HepG2 (cell line): Measurements from ENCODE around the gene DZANK1. TPM values are rescaled to one million over a fixed set of nuclear protein-coding genes. Genes with fewer than 3 reads are reported as not detected.

Experiments
- AKAP8 ChIP-seq: sonication (generic); formaldehyde crosslinking; IDR thresholded peaks from 2 replicates; pipeline ENCODE4 v1.5.1; 2020; ENCODE audit warnings: mild to moderate bottlenecking, missing genetic modification reagents
- HDAC2 ChIP-seq: sonication (generic); formaldehyde crosslinking; IDR thresholded peaks from 2 replicates; pipeline ENCODE4 v1.4.0; 2020; ENCODE audit warnings: missing genetic modification reagents
- HNF4A ChIP-seq: sonication (generic); formaldehyde crosslinking; IDR thresholded peaks from 2 replicates; pipeline ENCODE4 v1.4.0; 2020; ENCODE audit warnings: missing genetic modification reagents
- KLF16 ChIP-seq, 2 experiments: sonication (generic) in 1 of 2; formaldehyde crosslinking in 1 of 2; IDR thresholded peaks; 2 replicates each; pipeline versions ENCODE4 v1.6.1 to v1.8.0; 2016 to 2023; ENCODE audit warnings: missing genetic modification reagents in 2 of 2, missing compliant biosample characterization in 1 of 2
- PAX8 ChIP-seq: sonication (generic); formaldehyde crosslinking; IDR thresholded peaks from 2 replicates; pipeline ENCODE4 v1.8.0; 2022; ENCODE audit warnings: mild to moderate bottlenecking, missing genetic modification reagents, borderline replicate concordance
- SMAD3 ChIP-seq: sonication (generic); formaldehyde crosslinking; IDR thresholded peaks from 2 replicates; pipeline ENCODE4 v1.4.0; 2020; ENCODE audit warnings: missing genetic modification reagents
- TCF12 ChIP-seq, 2 experiments: fragments of 450-650 bp in 1 of 2; sonication (generic) in 1 of 2; formaldehyde crosslinking in 1 of 2; IDR thresholded peaks; 2 replicates each; pipeline versions ENCODE4 v1.6.1 to v1.8.0; 2017 to 2022; ENCODE audit warnings: antibody characterized with exemption in 1 of 2, mild to moderate bottlenecking in 1 of 2, missing genetic modification reagents in 1 of 2, moderate library complexity in 1 of 2
- ZFAT ChIP-seq: sonication (generic); formaldehyde crosslinking; conservative IDR thresholded peaks from 2 replicates; pipeline ENCODE4 v1.8.1; 2023; ENCODE audit warnings: missing genetic modification reagents, inconsistent platforms
- ZMYM4 ChIP-seq: sonication (generic); formaldehyde crosslinking; IDR thresholded peaks from 2 replicates; pipeline ENCODE4 v1.8.1; 2023; ENCODE audit warnings: mild to moderate bottlenecking, missing genetic modification reagents
- ZNF10 ChIP-seq: sonication (generic); formaldehyde crosslinking; IDR thresholded peaks from 2 replicates; pipeline ENCODE4 v1.4.0; 2020; ENCODE audit warnings: mild to moderate bottlenecking, low read depth, missing genetic modification reagents, borderline replicate concordance
- ZNF350 ChIP-seq: sonication (generic); formaldehyde crosslinking; IDR thresholded peaks from 2 replicates; pipeline ENCODE4 v1.4.0; 2020; ENCODE audit warnings: mild to moderate bottlenecking, low read depth, missing genetic modification reagents, borderline replicate concordance
- ZNF543 ChIP-seq: sonication (generic); formaldehyde crosslinking; IDR thresholded peaks from 2 replicates; pipeline ENCODE4 v1.4.0; 2020; ENCODE audit warnings: mild to moderate bottlenecking, missing genetic modification reagents
- ZNF674 ChIP-seq: sonication (generic); formaldehyde crosslinking; IDR thresholded peaks from 2 replicates; pipeline ENCODE4 v1.5.0; 2020; ENCODE audit warnings: low read depth, mild to moderate bottlenecking, missing genetic modification reagents
- ZZZ3 ChIP-seq: sonication (generic); formaldehyde crosslinking; IDR thresholded peaks from 2 replicates; pipeline ENCODE4 v1.4.0; 2020; ENCODE audit warnings: missing genetic modification reagents, mild to moderate bottlenecking, borderline replicate concordance
- polyA plus RNA-seq, 8 experiments: library from polyadenylated mRNA; depleted of rRNA in 3 of 8; stranded (reverse) in 7 of 8; unstranded in 1 of 8; fragments of >200 nt; fragmentation: Illumina TruSeq in 4 of 8; extraction: Trizol in 4 of 8; gene quantifications; 2 replicates each; pipeline versions ENCODE4 v1.2.1 to v1.2.3, GENCODE V29; 2011 to 2016; ENCODE audit warnings: low read depth in 4 of 8, missing spikeins in 1 of 8, mixed read lengths in 1 of 8; ENCODE audit not compliant: insufficient read depth in 1 of 8
- total RNA-seq, 5 experiments: library from RNA; depleted of rRNA; stranded (reverse); fragments of >200 nt; fragmentation: Illumina TruSeq; extraction: Trizol; gene quantifications; 2 replicates each; pipeline ENCODE4 v1.2.3, GENCODE V29; 2016; ENCODE audit warnings: low read depth in 1 of 5
- TF ChIP-seq, protein P1 (sequence below): sonication (generic); formaldehyde crosslinking; IDR thresholded peaks from 2 replicates; pipeline ENCODE4 v1.5.0; 2020; ENCODE audit warnings: missing genetic modification reagents
- TF ChIP-seq, protein P2 (sequence below), 2 experiments: IDR thresholded peaks; 2 replicates each; pipeline ENCODE4 v1.6.1; 2011 to 2012; ENCODE audit warnings: low read length in 2 of 2, borderline replicate concordance in 1 of 2, low read depth in 1 of 2, mild to moderate bottlenecking in 1 of 2, moderate library complexity in 1 of 2
- TF ChIP-seq, protein P3 (sequence below): sonication (generic); formaldehyde crosslinking; IDR thresholded peaks from 2 replicates; pipeline ENCODE4 v1.8.0; 2022; ENCODE audit warnings: mild to moderate bottlenecking, missing genetic modification reagents, moderate library complexity
- TF ChIP-seq, protein P4 (sequence below): sonication (generic); formaldehyde crosslinking; IDR thresholded peaks from 2 replicates; pipeline ENCODE4 v1.5.0; 2020; ENCODE audit warnings: mild to moderate bottlenecking, missing genetic modification reagents

The DZANK1 gene
- total and polyA plus RNA-seq, 2 of the 13 experiments (the other 11 are each of a cell fraction or from before 2014, with no cell fraction given), result 1.6 to 3.2 TPM

DNA sequence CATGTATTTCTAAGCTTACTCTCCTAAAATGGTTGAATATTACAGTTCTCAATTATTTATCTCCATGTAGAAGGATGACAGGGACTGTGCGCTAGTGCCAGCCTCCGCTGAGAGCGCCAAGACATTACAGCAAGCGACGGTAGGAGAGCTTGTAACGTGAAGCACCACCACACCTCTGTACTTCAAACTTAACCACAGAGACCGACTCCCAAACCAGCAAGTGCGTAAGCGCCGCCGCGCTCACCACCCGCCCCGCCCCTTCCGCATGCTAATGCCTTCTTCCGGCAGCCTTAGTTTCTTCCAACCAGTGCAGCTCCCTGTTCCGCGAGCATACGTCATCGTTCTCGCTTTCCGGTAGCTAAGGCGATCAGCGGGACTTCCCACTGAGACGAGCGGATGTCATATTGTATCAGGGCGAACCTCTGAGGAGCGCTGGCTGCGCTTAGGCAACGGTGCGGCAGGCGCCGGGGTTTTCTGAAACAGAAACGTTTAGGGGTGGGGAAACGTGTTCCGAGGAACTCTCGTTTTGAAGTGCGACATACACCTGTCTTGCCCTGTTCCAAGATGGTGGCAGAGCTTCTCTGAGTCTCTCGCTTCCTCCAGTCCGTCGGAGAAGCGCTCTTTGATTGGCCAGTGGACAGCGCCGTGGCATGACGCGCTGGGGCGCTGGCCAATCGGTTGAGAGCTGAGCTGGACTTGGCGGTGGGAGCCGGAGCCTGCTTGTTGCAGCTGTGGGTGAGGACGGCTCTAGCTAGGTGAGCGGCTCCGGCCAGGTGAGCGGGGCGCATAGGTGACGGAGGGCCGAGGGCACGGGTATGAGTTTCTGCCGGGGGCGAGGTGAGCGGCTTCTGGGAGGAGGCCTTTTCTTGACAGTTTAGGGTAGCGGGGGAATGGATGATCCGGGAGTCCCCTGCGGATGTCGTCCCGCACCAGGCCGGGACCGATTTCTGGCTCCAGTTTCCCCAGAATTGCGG, 40.7 kb upstream of the DZANK1 start, which contains the start of gene SEC23B (continued):
- TF ChIP-seq ZNF10 (CRISPR knock-in tag) (no peak), ZNF543 (peak; percentile 95), ZFAT (peak; percentile 77; the same call in 1 of the 2 replicates), ZNF674 (no peak), KLF16 (CRISPR knock-in tag; IDR thresholded peaks at IDR 0.05) (peak in 1 of 2 experiments; percentile 94; a peak in 2 of 4 replicates), HDAC2 (CRISPR knock-in tag) (peak; percentile 88), AKAP8 (no peak), ZNF350 (CRISPR knock-in tag) (peak; percentile 98), SMAD3 (CRISPR knock-in tag) (peak; percentile 78), HNF4A (CRISPR knock-in tag) (peak; percentile 19; the same call in 1 of the 2 replicates), ZMYM4 (peak; percentile 98), ZZZ3 (CRISPR knock-in tag) (0 out of 2 replicates have a peak, but pooled peaks have one; percentile 56), PAX8 (CRISPR knock-in tag) (peak; percentile 62; the same call in 1 of the 2 replicates), TCF12 (IDR thresholded peaks at IDR 0.05) (no peak), TCF12 (CRISPR knock-in tag; IDR thresholded peaks at IDR 0.05) (no peak)
- TF ChIP-seq, protein P1, sequence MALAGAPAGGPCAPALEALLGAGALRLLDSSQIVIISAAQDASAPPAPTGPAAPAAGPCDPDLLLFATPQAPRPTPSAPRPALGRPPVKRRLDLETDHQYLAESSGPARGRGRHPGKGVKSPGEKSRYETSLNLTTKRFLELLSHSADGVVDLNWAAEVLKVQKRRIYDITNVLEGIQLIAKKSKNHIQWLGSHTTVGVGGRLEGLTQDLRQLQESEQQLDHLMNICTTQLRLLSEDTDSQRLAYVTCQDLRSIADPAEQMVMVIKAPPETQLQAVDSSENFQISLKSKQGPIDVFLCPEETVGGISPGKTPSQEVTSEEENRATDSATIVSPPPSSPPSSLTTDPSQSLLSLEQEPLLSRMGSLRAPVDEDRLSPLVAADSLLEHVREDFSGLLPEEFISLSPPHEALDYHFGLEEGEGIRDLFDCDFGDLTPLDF, result peak; percentile 81
- TF ChIP-seq, protein P2, sequence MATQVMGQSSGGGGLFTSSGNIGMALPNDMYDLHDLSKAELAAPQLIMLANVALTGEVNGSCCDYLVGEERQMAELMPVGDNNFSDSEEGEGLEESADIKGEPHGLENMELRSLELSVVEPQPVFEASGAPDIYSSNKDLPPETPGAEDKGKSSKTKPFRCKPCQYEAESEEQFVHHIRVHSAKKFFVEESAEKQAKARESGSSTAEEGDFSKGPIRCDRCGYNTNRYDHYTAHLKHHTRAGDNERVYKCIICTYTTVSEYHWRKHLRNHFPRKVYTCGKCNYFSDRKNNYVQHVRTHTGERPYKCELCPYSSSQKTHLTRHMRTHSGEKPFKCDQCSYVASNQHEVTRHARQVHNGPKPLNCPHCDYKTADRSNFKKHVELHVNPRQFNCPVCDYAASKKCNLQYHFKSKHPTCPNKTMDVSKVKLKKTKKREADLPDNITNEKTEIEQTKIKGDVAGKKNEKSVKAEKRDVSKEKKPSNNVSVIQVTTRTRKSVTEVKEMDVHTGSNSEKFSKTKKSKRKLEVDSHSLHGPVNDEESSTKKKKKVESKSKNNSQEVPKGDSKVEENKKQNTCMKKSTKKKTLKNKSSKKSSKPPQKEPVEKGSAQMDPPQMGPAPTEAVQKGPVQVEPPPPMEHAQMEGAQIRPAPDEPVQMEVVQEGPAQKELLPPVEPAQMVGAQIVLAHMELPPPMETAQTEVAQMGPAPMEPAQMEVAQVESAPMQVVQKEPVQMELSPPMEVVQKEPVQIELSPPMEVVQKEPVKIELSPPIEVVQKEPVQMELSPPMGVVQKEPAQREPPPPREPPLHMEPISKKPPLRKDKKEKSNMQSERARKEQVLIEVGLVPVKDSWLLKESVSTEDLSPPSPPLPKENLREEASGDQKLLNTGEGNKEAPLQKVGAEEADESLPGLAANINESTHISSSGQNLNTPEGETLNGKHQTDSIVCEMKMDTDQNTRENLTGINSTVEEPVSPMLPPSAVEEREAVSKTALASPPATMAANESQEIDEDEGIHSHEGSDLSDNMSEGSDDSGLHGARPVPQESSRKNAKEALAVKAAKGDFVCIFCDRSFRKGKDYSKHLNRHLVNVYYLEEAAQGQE (IDR thresholded peaks at IDR 0.05; ENCODE audit: borderline replicate concordance in 1 of 2, low read depth in 1 of 2, low read length in 2 of 2), result peak in 1 of 2 experiments; percentile 37; a peak in 1 of 4 replicates
- TF ChIP-seq, protein P3, sequence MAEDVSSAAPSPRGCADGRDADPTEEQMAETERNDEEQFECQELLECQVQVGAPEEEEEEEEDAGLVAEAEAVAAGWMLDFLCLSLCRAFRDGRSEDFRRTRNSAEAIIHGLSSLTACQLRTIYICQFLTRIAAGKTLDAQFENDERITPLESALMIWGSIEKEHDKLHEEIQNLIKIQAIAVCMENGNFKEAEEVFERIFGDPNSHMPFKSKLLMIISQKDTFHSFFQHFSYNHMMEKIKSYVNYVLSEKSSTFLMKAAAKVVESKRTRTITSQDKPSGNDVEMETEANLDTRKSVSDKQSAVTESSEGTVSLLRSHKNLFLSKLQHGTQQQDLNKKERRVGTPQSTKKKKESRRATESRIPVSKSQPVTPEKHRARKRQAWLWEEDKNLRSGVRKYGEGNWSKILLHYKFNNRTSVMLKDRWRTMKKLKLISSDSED (CRISPR knock-in tag), result no peak
- TF ChIP-seq, protein P4, sequence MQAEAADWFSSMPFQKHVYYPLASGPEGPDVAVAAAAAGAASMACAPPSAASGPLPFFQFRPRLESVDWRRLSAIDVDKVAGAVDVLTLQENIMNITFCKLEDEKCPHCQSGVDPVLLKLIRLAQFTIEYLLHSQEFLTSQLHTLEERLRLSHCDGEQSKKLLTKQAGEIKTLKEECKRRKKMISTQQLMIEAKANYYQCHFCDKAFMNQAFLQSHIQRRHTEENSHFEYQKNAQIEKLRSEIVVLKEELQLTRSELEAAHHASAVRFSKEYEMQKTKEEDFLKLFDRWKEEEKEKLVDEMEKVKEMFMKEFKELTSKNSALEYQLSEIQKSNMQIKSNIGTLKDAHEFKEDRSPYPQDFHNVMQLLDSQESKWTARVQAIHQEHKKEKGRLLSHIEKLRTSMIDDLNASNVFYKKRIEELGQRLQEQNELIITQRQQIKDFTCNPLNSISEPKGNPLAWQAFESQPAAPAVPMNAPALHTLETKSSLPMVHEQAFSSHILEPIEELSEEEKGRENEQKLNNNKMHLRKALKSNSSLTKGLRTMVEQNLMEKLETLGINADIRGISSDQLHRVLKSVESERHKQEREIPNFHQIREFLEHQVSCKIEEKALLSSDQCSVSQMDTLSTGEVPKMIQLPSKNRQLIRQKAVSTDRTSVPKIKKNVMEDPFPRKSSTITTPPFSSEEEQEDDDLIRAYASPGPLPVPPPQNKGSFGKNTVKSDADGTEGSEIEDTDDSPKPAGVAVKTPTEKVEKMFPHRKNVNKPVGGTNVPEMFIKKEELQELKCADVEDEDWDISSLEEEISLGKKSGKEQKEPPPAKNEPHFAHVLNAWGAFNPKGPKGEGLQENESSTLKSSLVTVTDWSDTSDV (CRISPR knock-in tag), result no peak; the same call in 1 of the 2 replicates
